Measurements from ENCODE around the gene CASZ1. TPM values are rescaled to one million over a fixed set of nuclear protein-coding genes. Genes with fewer than 3 reads are reported as not detected.

Gene CASZ1
- total and polyA plus RNA-seq, 10 of the 15 experiments (the other 5 are each of a cell fraction or from before 2014, with no cell fraction given): 0.52 to 9.8 (median 3.7) TPM

GRCh38 chr1:10724511-10724910 lies 71.9 kb downstream of the CASZ1 start (continued):
- TF ChIP-seq SUPT20H (IDR thresholded peaks at IDR 0.05; ENCODE audit: borderline replicate concordance, control insufficient read depth, low read depth, low read length) (no peak), SREBF2 (IDR thresholded peaks at IDR 0.05; ENCODE audit: low read length) (no peak)

GRCh38 chr1:10724052-10724494 lies 72.4 kb downstream of the CASZ1 start:
- ChIA-PET SMC1A (ENCODE audit: uncharacterized antibody, unreplicated experiment) (no interaction called here), CTCF (interaction anchor here (0.7 kb wide), 1 partner anchor 218 kb away, joined by 3 read pairs; no protein-coding TSS in a partner anchor), POLR2A (no interaction called here), RAD21 (ENCODE audit: unreplicated experiment) (no interaction called here)
- Histone ChIP-seq H3K27ac (ENCODE audit: control insufficient read depth, insufficient read depth) (no peak overlapping the region), H3K9ac (ENCODE audit: control insufficient read depth, insufficient read depth, low read length) (no peak overlapping the region), H3K9me3 (replicated peaks; ENCODE audit: control insufficient read depth, insufficient read depth, low read length) (no peaks in the 10 kb centered on the region), H3K27me3 (replicated peaks in 1 of 2; ENCODE audit: control insufficient read depth in 2 of 2, insufficient read depth in 2 of 2, low read length in 1 of 2) (peaks cover 0 to 1% of the 10 kb centered on the region in 2 experiments; a peak in 2 of 4 replicates), H3K4me3 (no peak overlapping the region), H4K20me1 (ENCODE audit: control insufficient read depth, insufficient read depth) (no peaks in the 10 kb centered on the region), H3K4me1 (ENCODE audit: control insufficient read depth, insufficient read depth, low read length) (no peaks in the 10 kb centered on the region), H3K4me2 (ENCODE audit: control insufficient read depth, insufficient read depth) (no peak overlapping the region), H2AFZ (ENCODE audit: control insufficient read depth, low read depth, low read length) (no peak overlapping the region), H3K79me2 (ENCODE audit: control insufficient read depth, insufficient read depth, low read length) (no peaks in the 10 kb centered on the region), H3K36me3 (ENCODE audit: control insufficient read depth in 2 of 2, insufficient read depth in 2 of 2, low read length in 1 of 2) (no peaks in the 10 kb centered on the region)
- FAIRE-seq: no peak
- no TSS peak for BruUV-seq (replicated peaks)
- WGBS (ENCODE audit: insufficient coverage, insufficient replicate concordance, low lambda C conversion rate, missing lambda C conversion rate): 20% methylated on average over 12 of the region's 12 CpGs
- ATAC-seq: no peak
- intact Hi-C loops (cut with micrococcal nuclease; ENCODE audit: unreplicated experiment): no loop called here
- TF ChIP-seq PAX8 (IDR thresholded peaks at IDR 0.05): no peak
- TF ChIP-seq SRF (IDR thresholded peaks at IDR 0.05; ENCODE audit: low read depth in 2 of 2, low read length in 2 of 2): no peak
- no peak for TF ChIP-seq STAT1 (conservative IDR thresholded peaks at IDR 0.05)
- TF ChIP-seq POLR2AphosphoS2 (IDR thresholded peaks at IDR 0.05; ENCODE audit: low read depth, low read length): no peak
- DNase-seq (ENCODE audit: low read depth, low spot score): no peak
- in situ Hi-C loops (cut with MboI): no loop called here

- Histone ChIP-seq H3K36me3 (ENCODE audit: control insufficient read depth in 2 of 2, insufficient read depth in 2 of 2, low read length in 1 of 2) (no peaks in the 10 kb centered on the region), H4K20me1 (ENCODE audit: control insufficient read depth, insufficient read depth) (no peaks in the 10 kb centered on the region), H3K27ac (ENCODE audit: control insufficient read depth, insufficient read depth) (no peak overlapping the region), H3K4me2 (ENCODE audit: control insufficient read depth, insufficient read depth) (no peak overlapping the region), H3K9me3 (replicated peaks; ENCODE audit: control insufficient read depth, insufficient read depth, low read length) (no peaks in the 10 kb centered on the region), H3K79me2 (ENCODE audit: control insufficient read depth, insufficient read depth, low read length) (no peaks in the 10 kb centered on the region), H3K9ac (ENCODE audit: control insufficient read depth, insufficient read depth, low read length) (no peak overlapping the region), H3K4me3 (no peak overlapping the region), H2AFZ (ENCODE audit: control insufficient read depth, low read depth, low read length) (no peak overlapping the region), H3K4me1 (ENCODE audit: control insufficient read depth, insufficient read depth, low read length) (no peaks in the 10 kb centered on the region), H3K27me3 (replicated peaks in 1 of 2; ENCODE audit: control insufficient read depth in 2 of 2, insufficient read depth in 2 of 2, low read length in 1 of 2) (peaks cover 0 to 1% of the 10 kb centered on the region in 2 experiments; a peak in 2 of 4 replicates)
- DNase-seq (ENCODE audit: low read depth, low spot score) (no peak), FAIRE-seq (no peak), ATAC-seq (no peak)
- intact Hi-C loops (cut with micrococcal nuclease; ENCODE audit: unreplicated experiment) (no loop called here), in situ Hi-C loops (cut with MboI) (no loop called here)
- WGBS (ENCODE audit: insufficient coverage, insufficient replicate concordance, low lambda C conversion rate, missing lambda C conversion rate): 44% methylated on average over 4 of the region's 4 CpGs
- RAD21 ChIA-PET (ENCODE audit: unreplicated experiment): no interaction called here
- TF ChIP-seq ETV6 (conservative IDR thresholded peaks at IDR 0.05 in 1 of 2, IDR thresholded peaks at IDR 0.05 in 1 of 2; ENCODE audit: borderline replicate concordance in 1 of 2, low read depth in 1 of 2): no peak
- TF ChIP-seq ESRRA (IDR thresholded peaks at IDR 0.05; ENCODE audit: low read length): no peak
- BruUV-seq (replicated peaks): no TSS peak
- POLR2A ChIA-PET: no interaction called here
- SMC1A ChIA-PET (ENCODE audit: uncharacterized antibody, unreplicated experiment): no interaction called here
- CTCF ChIA-PET: no interaction called here
These were observed 73.1 kb downstream of the CASZ1 start for GRCh38 chr1:10723317-10723716.
